HL-60/S4 (cell line): ENCODE results near the gene POLR2H.

Source experiments
- in situ Hi-C: fragments of 300-500 bp; cut with MboI; formaldehyde crosslinking; loops from 2 replicates; pipeline ENCODE4 v1.14.3; 2022; ENCODE audit warnings: low sequenced_read_pairs

The POLR2H gene

GRCh38 chr3:184351511-184352148 is 9.9 kb upstream of the POLR2H start:
- in situ Hi-C loops = loop anchor here (25.0 kb wide), 1 partner anchor 436 kb away; no protein-coding TSS in a partner anchor

GRCh38 chr3:184352149-184352785 is 9.2 kb upstream of the POLR2H start:
- in situ Hi-C loops = loop anchor here (25.0 kb wide), 1 partner anchor 435 kb away; no protein-coding TSS in a partner anchor

- in situ Hi-C loops = loop anchor here (25.0 kb wide), 1 partner anchor 434 kb away; no protein-coding TSS in a partner anchor
Measured at GRCh38 chr3:184352897-184353545, 8.5 kb upstream of the POLR2H start.

GRCh38 chr3:184353546-184353941 is 8.0 kb upstream of the POLR2H start:
- in situ Hi-C loops = loop anchor here (25.0 kb wide), 1 partner anchor 434 kb away; no protein-coding TSS in a partner anchor

- in situ Hi-C loops = loop anchor here (25.0 kb wide), 1 partner anchor 433 kb away; no protein-coding TSS in a partner anchor
Measured at GRCh38 chr3:184354121-184354728, 7.3 kb upstream of the POLR2H start.

GRCh38 chr3:184354754-184355153 is 6.8 kb upstream of the POLR2H start:
- in situ Hi-C loops = loop anchor here (25.0 kb wide), 1 partner anchor 433 kb away; no protein-coding TSS in a partner anchor

GRCh38 chr3:184355261-184356040 is 6.1 kb upstream of the POLR2H start:
- in situ Hi-C loops = loop anchor here (25.0 kb wide), 1 partner anchor 432 kb away; no protein-coding TSS in a partner anchor

GRCh38 chr3:184357248-184358123 is 4.0 kb upstream of the POLR2H start:
- in situ Hi-C loops = loop anchor here (25.0 kb wide), 1 partner anchor 430 kb away; no protein-coding TSS in a partner anchor

- in situ Hi-C loops = loop anchor here (25.0 kb wide), 1 partner anchor 429 kb away; no protein-coding TSS in a partner anchor
Measured at GRCh38 chr3:184358124-184358767, 3.3 kb upstream of the POLR2H start.

GRCh38 chr3:184358921-184359350 is 2.6 kb upstream of the POLR2H start:
- in situ Hi-C loops = loop anchor here (25.0 kb wide), 1 partner anchor 428 kb away; no protein-coding TSS in a partner anchor

GRCh38 chr3:184359610-184360009 is 1.9 kb upstream of the POLR2H start:
- in situ Hi-C loops = loop anchor here (25.0 kb wide), 1 partner anchor 428 kb away; no protein-coding TSS in a partner anchor

GRCh38 chr3:184360070-184360928 is 1.2 kb upstream of the POLR2H start:
- in situ Hi-C loops = loop anchor here (25.0 kb wide), 1 partner anchor 427 kb away; no protein-coding TSS in a partner anchor

- in situ Hi-C loops = loop anchor here (25.0 kb wide), 1 partner anchor 426 kb away; no protein-coding TSS in a partner anchor
Measured at GRCh38 chr3:184360929-184361531, 480 bp upstream of the POLR2H start.

- in situ Hi-C loops = loop anchor here (25.0 kb wide), 1 partner anchor 425 kb away; no protein-coding TSS in a partner anchor
Measured at GRCh38 chr3:184361932-184362667, 590 bp downstream of the POLR2H start.

- in situ Hi-C loops = loop anchor here (25.0 kb wide), 1 partner anchor 424 kb away; no protein-coding TSS in a partner anchor
Measured at GRCh38 chr3:184362668-184363546, 1.4 kb downstream of the POLR2H start.
